Stimulated activated naive CD4-positive, alpha-beta T cell (primary cell): ENCODE measurements around the gene SOX18.

Experiments
- DNase-seq, 6 experiments: peaks; one replicate each; lab custom pipeline; 2025; lab: John Stamatoyannopoulos, UW

The SOX18 gene

GRCh38 chr20:64023361-64024140 lies 25.9 kb downstream of the SOX18 start:
- no peak for DNase-seq

GRCh38 chr20:64022671-64023360 lies 26.6 kb downstream of the SOX18 start:
- DNase-seq: no peak

GRCh38 chr20:64021124-64021975 lies 28.1 kb downstream of the SOX18 start:
- DNase-seq: no peak

GRCh38 chr20:64015635-64016034 lies 33.8 kb downstream of the SOX18 start:
- no peak for DNase-seq

GRCh38 chr20:64012385-64013154 lies 36.9 kb downstream of the SOX18 start:
- peak in 3 of 6 experiments; percentile 23 to 27 (median 25) for DNase-seq

- no peak for DNase-seq
Observed at GRCh38 chr20:64011366-64011779, 38.1 kb downstream of the SOX18 start.

- no peak for DNase-seq
Observed at GRCh38 chr20:64010711-64011237, 38.7 kb downstream of the SOX18 start.

GRCh38 chr20:64009811-64010387 lies 39.5 kb downstream of the SOX18 start:
- DNase-seq: no peak

GRCh38 chr20:64006902-64007301 lies 42.5 kb downstream of the SOX18 start:
- DNase-seq: no peak

GRCh38 chr20:64006490-64006889 lies 42.9 kb downstream of the SOX18 start:
- no peak for DNase-seq

GRCh38 chr20:64005394-64005793 lies 44.0 kb downstream of the SOX18 start:
- no peak for DNase-seq

GRCh38 chr20:64003960-64004725 lies 45.3 kb downstream of the SOX18 start:
- no peak for DNase-seq

- DNase-seq: no peak
Observed at GRCh38 chr20:64001607-64002011, 47.8 kb downstream of the SOX18 start.

- DNase-seq: no peak
Observed at GRCh38 chr20:64000906-64001305, 48.5 kb downstream of the SOX18 start.
